Stimulated activated CD4-positive, alpha-beta T cell treated with anti-CD3 and anti-CD28 coated beads, Interleukin-2, amount 100 ng/mL, for 4 hours (primary cell): Measurements from ENCODE around the gene BHMT2.

Experiments used
- DNase-seq: peaks from one replicate; pipeline ENCODE4 v3.0.0-alpha.2; 2020; ENCODE audit warnings: low read depth

BHMT2 gene

GRCh38 chr5:79122973-79123372 is 53.4 kb downstream of the BHMT2 start:
- DNase-seq, result no peak

DNA sequence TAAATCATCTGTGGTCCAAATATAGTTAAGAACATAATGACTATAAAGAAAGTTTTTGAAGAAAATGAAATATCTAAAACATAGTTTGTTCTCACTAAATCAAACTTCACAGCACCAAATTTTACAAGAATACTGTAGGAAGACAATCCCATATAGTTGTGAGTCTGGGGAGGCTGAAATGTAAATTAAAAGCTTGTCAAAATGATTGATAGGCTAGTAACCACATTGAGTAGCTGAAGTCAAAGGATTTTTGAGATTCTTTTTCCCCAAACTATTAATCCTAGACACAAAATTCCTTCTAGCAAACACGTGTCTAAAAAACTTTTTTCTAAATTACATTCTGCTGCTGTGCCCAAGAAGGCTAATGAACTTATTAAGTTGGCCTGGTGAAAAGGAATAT is 55.0 kb downstream of the BHMT2 start:
- DNase-seq, result no peak

GRCh38 chr5:79130781-79131180 is 61.2 kb downstream of the BHMT2 start:
- DNase-seq, result no peak

GRCh38 chr5:79133121-79133656 is 63.6 kb downstream of the BHMT2 start:
- no peak for DNase-seq

GRCh38 chr5:79133657-79134451 is 64.3 kb downstream of the BHMT2 start:
- peak; percentile 51 for DNase-seq

DNA sequence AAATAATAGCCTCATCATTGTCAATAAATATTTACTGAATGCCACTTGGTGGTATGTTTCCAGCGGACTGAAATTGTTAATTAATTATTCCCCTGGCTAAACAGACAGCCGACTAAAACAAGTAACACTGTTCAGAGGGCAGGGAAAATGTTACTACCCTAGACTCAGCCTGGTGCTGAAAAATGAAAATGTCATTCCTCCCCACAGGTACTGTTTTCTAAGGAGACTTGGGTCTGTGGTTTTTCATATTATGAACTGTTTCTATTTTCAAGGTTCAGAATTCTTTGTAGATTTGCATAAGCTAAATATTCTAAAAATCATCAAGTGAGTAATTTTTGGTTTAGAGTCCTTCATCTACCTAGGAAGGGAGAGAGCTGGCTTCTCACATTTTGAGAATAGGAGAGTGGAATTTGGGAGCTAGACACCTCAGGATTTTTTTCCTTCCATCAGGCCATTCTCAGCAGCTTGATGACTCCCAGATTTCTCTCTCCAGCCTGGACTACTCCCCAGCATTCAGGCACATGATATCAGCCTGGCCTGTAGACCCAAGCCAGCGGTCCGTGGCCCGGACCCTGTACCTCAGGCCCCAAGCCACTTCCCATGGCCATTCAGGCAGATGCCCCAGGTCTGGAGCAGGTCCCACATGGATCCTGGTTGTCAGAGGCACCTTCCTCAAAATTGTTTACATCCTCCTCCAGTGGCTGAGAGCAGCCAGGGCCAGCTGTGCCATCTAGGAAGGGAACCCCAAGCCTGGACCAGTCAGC is 66.4 kb downstream of the BHMT2 start:
- DNase-seq, result no peak

GRCh38 chr5:79136618-79137017 is 67.1 kb downstream of the BHMT2 start:
- DNase-seq, result no peak
